DMS153 treated with DMSO at 0.1 percent for 48 hours (cell line): ENCODE measurements around the gene RIT2.

ENCODE experiments used
- DNase-seq: peaks from one replicate; lab custom pipeline; 2025; ENCODE audit not compliant: unreplicated experiment; lab: John Stamatoyannopoulos, UW

Gene RIT2

DNA sequence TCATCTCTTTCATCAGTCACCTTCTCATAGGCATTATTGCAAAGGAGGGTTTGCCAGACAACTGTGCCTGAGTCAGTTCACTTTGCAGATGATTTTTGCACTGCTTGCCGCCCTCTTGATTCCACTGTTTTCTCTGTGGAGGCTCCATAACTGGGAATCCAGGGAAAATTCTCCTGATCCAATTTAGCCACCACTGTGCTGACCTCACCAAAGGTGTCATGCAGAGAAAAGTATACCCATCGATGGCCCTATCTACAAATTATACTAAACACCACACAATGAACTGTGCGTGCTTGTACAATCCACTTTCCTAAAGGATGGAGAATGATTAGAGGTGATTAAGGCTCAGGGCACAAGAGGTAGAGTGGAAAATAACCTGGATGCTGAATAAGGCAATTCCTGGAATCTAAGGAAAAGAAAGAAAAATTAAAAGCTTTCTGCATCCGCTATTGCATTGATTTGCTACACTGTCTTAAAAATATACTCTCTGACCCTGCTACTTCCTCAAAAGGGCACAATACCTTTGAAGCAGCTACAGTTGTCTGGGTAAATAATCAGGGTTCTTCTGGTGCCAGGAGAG is 409.4 kb downstream of the RIT2 start:
- no peak for DNase-seq
